Lower lobe of right lung (tissue), 2 donors: ENCODE results near the gene PPP1R14C. TPM values are rescaled to one million over a fixed set of nuclear protein-coding genes. Genes with fewer than 3 reads are reported as not detected.

Source experiments
- ATAC-seq, 2 donors: fragments of 200-7000 bp; cut with Tn5 transposase; one replicate each; pipeline ENCODE4 v1.9.1; 2020 to 2022; ENCODE audit warnings: mild to moderate bottlenecking in 2 of 2, moderate library complexity in 2 of 2
- DNase-seq: peaks from one replicate; pipeline ENCODE4 v3.0.0-alpha.2; 2020
- H3K27ac ChIP-seq: fragments of 200-600 bp; one replicate; pipeline ENCODE4 v1.8.0; 2022
- H3K27me3 ChIP-seq: fragments of 200-600 bp; one replicate; pipeline ENCODE4 v1.8.0; 2022; ENCODE audit warnings: low read depth
- H3K36me3 ChIP-seq: fragments of 200-600 bp; one replicate; pipeline ENCODE4 v1.8.0; 2022; ENCODE audit warnings: mild to moderate bottlenecking
- H3K4me1 ChIP-seq: fragments of 200-600 bp; one replicate; pipeline ENCODE4 v1.8.0; 2022
- H3K4me3 ChIP-seq: fragments of 200-600 bp; one replicate; pipeline ENCODE4 v1.8.0; 2022; ENCODE audit warnings: mild to moderate bottlenecking
- H3K9me3 ChIP-seq: fragments of 200-600 bp; one replicate; pipeline ENCODE4 v1.8.0; 2022
- CTCF ChIP-seq: fragments of 200-600 bp; IDR thresholded peaks from one replicate; pipeline ENCODE4 v1.8.0; 2022; ENCODE audit warnings: antibody characterized with exemption, mild to moderate bottlenecking
- intact Hi-C: fragments of 100-400 bp; cut with DNase I; formaldehyde crosslinking; loops from one replicate; pipeline ENCODE4 v1.11.0; 2022
- total RNA-seq: library from RNA; stranded (reverse); fragmentation: NEBNext Ultra II Directional; extraction: Animal tissue kit (Norgen Biotek cat#: 25700); gene quantifications from one replicate; pipeline ENCODE4 v1.2.1, GENCODE V29; 2021
- donor health status: DM: no; HTN: yes; CAD: no; lungs with severe emphysema.

Gene PPP1R14C
- total RNA-seq, 1 donor from 2014 or later: 15.4 TPM

GRCh38 chr6:150271501-150272263 lies 128.8 kb downstream of the PPP1R14C start:
- no peaks in the 10 kb centered on the region for H3K36me3 ChIP-seq
- H3K27ac ChIP-seq: no peak overlapping the region
- no peaks in the 10 kb centered on the region for H3K9me3 ChIP-seq
- DNase-seq: no peak
- ATAC-seq: no peak
- no peak overlapping the region for H3K4me3 ChIP-seq
- no peaks in the 10 kb centered on the region for H3K27me3 ChIP-seq
- H3K4me1 ChIP-seq: no peaks in the 10 kb centered on the region
- TF ChIP-seq CTCF: no peak
- intact Hi-C loops: no loop called here

- TF ChIP-seq CTCF: no peak
- Histone ChIP-seq H3K9me3 (no peaks in the 10 kb centered on the region), H3K27ac (no peak overlapping the region), H3K4me1 (no peaks in the 10 kb centered on the region), H3K4me3 (no peak overlapping the region), H3K27me3 (no peaks in the 10 kb centered on the region), H3K36me3 (no peaks in the 10 kb centered on the region)
- intact Hi-C loops: no loop called here
- ATAC-seq (no peak), DNase-seq (no peak)
Measured at GRCh38 chr6:150272264-150272975, 129.6 kb downstream of the PPP1R14C start.

- Histone ChIP-seq H3K36me3 (no peaks in the 10 kb centered on the region), H3K27me3 (no peaks in the 10 kb centered on the region), H3K9me3 (no peaks in the 10 kb centered on the region), H3K4me1 (no peaks in the 10 kb centered on the region), H3K4me3 (no peak overlapping the region), H3K27ac (no peak overlapping the region)
- TF ChIP-seq CTCF: no peak
- intact Hi-C loops: no loop called here
- ATAC-seq (no peak), DNase-seq (no peak)
Measured at GRCh38 chr6:150272976-150273315, 130.1 kb downstream of the PPP1R14C start.

GRCh38 chr6:150273457-150274309 lies 130.8 kb downstream of the PPP1R14C start:
- ATAC-seq (no peak), DNase-seq (no peak)
- H3K27ac ChIP-seq: no peak overlapping the region
- no peaks in the 10 kb centered on the region for H3K36me3 ChIP-seq
- no peaks in the 10 kb centered on the region for H3K4me1 ChIP-seq
- no peak overlapping the region for H3K4me3 ChIP-seq
- no peaks in the 10 kb centered on the region for H3K9me3 ChIP-seq
- no peaks in the 10 kb centered on the region for H3K27me3 ChIP-seq
- no peak for TF ChIP-seq CTCF
- intact Hi-C loops: no loop called here

- TF ChIP-seq CTCF: no peak
- no peaks in the 10 kb centered on the region for H3K9me3 ChIP-seq
- no peaks in the 10 kb centered on the region for H3K36me3 ChIP-seq
- intact Hi-C loops: no loop called here
- H3K27me3 ChIP-seq: no peaks in the 10 kb centered on the region
- no peak for ATAC-seq
- no peaks in the 10 kb centered on the region for H3K4me1 ChIP-seq
- DNase-seq: no peak
- H3K27ac ChIP-seq: no peak overlapping the region
- H3K4me3 ChIP-seq: no peak overlapping the region
Measured at GRCh38 chr6:150275489-150275888, 132.6 kb downstream of the PPP1R14C start.
